Measurements from ENCODE around the gene IMPDH2.

The IMPDH2 gene

GRCh38 chr3:49028673-49029562 lies at the start of gene IMPDH2:
Gene IMPDH2 (minus strand): TSS chr3:49029398. CDS start chr3:49029350, 48 bp downstream.
- DNase-seq = peak; percentile 97

GRCh38 chr3:49076646-49077045 lies 47.4 kb upstream of the IMPDH2 start:
- no peak for DNase-seq

- DNase-seq = no peak
Measured at GRCh38 chr3:49076116-49076515, 46.9 kb upstream of the IMPDH2 start.

DNA sequence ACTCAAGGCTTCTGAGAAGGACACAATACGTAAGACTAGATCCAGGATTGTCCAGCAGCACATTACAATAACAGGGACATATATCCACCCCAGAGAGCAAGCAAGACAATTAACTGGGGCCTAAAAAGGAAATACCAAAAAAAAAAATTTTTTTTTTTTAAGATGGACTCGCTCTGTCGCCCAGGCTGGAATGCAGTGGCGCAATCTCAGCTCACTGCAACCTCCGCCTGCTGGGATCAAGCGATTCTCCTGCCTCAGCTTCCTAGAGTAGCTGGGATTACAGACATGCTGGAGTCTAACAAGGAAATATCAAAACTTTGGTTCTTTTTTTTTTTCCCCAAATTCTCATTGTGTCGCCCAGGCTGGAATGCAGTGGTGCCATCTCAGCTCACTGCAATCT lies 28.8 kb upstream of the IMPDH2 start:
- DNase-seq = no peak

- DNase-seq = no peak
Measured at GRCh38 chr3:49057268-49057667, 28.1 kb upstream of the IMPDH2 start.

DNA sequence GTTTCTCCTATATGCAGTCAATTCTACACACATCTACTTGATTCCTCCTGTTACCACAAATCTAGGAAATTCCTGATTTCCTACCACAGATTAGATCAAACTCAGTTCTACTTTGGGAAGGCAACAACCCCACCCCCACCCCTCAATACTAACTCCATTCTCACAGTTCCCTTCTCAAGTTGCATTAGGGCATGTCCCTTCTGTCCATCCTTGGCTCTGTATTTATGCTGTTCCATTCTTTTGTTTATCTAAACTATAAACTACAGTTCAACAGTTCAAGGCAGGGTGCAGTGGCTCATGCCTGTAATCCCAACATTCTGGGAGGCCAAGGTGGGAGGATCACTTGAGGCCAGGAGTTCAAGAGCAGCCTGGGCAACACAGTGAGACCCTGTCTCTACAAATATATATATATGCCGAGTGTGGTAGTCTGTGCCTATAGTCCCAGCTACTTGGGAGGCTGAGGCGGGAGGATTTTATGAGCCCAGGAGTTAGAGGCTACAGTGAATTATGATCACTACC lies 25.2 kb upstream of the IMPDH2 start:
- no peak for DNase-seq

GRCh38 chr3:49053543-49053942 lies 24.3 kb upstream of the IMPDH2 start:
- DNase-seq = no peak

DNA sequence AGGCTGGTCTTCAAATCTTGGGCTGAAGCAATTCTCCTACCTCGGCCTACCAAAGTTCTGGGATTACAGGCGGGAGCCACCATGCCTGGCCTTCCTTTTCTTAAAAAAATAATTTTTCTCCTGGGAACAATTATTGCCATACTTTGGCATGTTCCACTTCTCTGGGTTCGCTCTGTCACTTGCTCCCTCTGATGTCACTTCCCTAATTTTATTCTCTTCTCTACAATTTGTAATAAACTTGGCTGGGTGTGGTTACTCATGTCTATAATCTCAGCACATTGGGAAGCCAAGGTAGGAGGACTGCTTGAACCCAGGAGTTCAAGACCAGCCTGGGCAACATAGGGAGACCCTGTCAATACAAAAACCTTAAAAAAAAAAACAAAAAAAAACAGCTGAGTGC lies 6.1 kb upstream of the IMPDH2 start:
- peak; percentile 83 for DNase-seq

- no peak for DNase-seq
Measured at GRCh38 chr3:49034650-49035049, 5.5 kb upstream of the IMPDH2 start.

DNA sequence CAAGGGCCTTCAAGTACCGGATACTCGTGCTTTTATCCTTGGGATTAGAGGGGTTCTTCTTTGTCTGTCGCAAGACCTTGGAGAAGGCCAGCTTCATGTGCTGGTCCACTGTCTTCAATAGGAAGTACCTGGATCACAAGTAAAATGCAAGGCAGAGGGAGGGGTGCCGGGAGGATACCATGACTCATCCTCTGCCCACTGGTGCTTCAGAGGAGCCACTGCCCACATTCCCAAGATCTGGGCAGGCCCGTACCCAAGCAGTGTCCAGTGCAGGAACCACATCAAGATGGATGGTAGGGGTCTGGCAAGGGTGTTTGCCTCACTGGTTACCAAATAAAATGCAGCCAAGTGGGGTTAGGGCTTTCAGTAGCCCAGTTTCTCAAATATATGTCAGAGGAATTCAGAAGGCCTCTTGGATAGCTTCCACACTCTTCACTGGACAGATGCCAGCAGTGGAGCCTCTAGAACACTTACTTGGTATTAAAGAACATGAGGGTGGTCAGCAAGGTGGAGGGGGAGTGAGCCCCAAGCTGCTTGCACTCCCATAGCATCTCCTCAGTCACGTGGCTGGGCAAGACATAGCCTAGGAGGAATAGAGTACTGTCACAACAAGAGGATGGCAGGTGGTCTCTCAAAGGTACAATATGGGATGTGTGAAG lies 3.6 kb upstream of the IMPDH2 start:
- DNase-seq = no peak

- no peak for DNase-seq
Measured at GRCh38 chr3:49030321-49030720, 1.1 kb upstream of the IMPDH2 start.

GRCh38 chr3:49029563-49029884 lies 326 bp upstream of the IMPDH2 start:
- DNase-seq = no peak

GRCh38 chr3:49028298-49028672 lies 913 bp downstream of the IMPDH2 start:
- DNase-seq = no peak

DNA sequence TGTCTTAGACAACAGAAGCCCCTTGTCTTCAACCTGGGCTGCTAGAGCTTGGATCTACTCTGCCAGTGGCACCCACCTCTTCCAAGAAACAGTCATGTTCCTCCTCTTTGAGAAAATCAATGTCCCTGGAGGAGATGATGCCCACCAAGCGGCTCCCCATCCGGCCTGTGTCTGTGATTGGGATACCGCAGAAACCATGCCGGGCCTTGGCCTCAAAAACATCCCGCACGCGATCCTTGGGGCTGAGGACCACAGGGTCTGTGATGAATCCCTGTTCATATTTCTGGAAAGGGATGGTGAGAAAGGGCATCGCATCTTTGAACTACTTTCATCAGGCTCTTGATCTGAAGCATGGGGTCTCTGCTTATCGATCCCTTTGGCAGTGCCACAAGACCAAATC lies 1.6 kb downstream of the IMPDH2 start:
- DNase-seq = no peak

- no peak for DNase-seq
Measured at GRCh38 chr3:49026536-49026935, 2.7 kb downstream of the IMPDH2 start.

DNA sequence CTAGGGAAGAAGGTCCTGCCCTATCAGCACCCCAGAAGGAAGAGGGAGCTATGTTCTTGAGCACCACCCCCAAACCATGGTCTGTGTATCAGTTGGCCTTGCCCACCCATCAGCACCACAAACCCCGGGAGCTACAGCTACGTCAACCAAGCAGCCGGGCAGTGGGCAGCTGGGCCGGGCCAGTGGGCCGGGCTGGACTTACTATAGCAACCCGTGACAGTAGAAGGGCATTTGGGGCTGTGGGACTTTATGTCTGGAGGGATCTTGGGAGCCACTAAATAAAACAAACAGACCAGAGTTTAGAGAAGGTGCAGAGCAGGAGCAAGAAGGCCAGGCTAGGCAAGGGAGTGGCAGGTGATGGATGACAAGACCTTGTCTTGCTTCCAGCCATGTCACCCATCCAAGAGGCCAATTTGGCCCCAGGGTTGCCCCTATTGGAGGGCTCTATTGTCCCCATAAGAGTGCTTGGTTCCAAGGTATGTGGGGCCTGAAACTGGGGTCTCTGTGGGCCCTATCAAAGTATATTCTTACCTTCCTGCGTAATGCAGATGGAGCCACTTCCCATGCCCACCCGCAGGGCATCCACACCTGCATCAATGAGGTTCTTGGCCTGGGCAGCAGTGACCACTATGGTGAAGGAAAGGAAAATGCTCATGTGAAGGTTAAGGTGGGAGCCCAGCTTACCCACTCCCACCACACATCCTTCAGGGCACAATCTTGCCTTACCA lies 3.2 kb downstream of the IMPDH2 start:
- DNase-seq = no peak

DNA sequence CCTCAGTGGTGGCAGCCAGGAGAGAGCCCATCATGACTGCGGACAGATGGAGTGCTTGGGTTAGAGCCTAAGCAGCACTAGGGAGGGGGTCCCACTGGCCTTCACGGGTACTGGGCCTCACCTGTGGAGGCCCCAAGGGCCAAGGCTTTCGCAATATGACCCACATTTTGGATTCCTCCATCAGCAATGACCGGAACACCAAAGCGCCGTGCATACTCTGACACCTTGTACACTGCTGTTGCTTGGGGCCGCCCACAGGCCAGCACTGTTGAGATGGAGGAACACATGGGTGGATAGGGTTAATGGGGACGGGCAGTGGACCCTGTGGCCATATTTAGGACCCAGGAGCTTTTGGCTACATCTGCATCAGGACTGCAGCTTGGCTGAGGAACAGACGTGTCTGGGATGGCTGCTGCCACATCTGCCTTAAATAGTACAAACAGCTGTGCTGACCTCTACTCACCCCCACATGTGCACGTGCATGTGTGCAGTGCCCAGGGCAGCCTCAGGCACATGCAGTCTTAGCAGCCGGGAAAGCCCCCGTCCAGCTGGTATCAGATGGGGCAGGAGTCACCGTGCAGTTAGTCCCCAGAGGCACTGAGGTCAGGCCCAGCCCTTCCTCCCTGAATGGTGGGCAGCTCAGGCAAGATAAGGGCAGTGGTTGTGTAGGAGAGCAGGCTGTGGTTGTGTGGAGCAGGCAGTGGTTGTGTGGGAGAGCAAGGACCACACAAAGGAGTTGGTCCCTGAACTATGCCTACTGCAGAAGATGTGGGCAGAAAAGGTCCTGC lies 4.0 kb downstream of the IMPDH2 start:
- no peak for DNase-seq

DNA sequence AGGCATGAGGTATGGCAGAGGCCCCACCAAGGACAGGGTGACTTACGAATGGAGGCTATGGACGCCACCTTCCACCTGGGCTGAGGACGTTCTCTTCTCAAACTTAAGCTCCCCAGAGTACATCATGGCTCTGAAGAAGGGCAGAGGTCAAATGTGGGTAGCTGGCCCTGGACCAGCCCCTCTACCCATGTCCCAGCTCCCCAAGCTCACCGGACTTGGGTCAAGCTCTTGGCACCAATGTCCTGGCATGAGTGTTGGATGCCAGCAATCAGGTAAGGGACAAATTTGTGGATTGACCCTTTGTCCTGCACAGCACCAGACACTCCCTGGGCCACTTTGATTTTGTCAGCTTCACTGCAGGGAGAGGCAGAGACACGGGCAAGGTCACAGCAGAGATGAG lies 4.7 kb downstream of the IMPDH2 start:
- no peak for DNase-seq

DNA sequence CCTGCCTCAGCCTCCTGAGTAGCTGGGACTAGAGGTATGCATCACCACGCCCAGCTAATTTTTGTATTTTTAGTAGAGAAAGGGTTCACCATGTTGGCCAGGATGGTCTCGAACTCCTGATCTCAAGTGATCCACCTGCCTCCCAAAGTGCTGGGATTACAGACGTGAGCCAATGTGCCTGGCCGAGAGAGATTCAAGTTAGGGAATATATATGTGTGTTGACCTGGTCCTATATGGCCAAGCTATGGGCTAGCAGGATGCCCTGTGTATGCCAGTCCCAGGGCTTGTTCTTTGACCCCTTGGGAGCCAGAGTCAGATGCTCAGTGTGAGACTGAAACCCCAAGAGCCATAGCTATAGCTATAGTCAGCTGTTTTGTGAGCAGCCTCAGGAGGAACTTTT lies 5.4 kb downstream of the IMPDH2 start:
- DNase-seq = no peak

GRCh38 chr3:49022688-49023171 lies 6.5 kb downstream of the IMPDH2 start:
- no peak for DNase-seq

DNA sequence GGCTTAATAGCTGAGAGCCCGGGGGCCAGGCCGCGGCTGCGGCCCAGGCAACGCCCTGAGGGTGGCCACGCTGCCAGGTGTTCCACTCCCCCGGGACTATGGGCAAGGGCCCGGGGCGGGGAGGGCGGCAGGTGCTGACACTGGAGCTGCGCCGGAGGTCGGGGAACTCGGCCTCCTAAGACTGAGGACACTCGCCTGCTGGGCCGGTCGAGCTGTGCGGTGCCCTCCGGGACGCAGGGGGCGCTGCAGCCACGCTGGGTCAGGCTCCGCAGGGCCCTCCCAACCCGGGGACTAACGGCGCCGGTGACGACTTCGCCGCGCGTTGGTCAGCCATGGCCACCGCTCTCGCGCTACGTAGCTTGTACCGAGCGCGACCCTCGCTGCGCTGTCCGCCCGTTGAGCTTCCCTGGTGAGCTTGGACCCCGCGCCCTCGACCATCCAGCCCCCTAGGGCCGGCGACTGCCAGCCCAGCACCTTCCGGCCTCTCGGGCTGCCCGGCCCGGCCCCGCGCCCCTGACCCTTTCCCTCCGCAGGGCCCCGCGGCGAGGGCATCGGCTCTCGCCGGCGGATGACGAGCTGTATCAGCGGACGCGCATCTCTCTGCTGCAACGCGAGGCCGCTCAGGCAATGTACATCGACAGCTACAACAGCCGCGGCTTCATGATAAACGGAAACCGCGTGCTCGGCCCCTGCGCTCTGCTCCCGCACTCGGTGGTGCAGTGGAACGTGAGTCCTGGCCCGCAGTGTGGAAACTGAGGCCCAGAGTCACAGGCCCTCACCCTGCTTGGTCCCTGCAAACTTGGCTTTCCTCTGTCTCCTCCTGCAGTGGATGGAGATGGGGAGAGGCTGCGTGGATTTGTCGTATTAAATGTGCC lies 7.1 kb downstream of the IMPDH2 start, which contains the start of gene NDUFAF3:
TSS of gene NDUFAF3 (plus strand) at position 309 of the 875 bp plus-strand sequence. CDS start at position 333, 24 bp downstream.
- peak; percentile 92 for DNase-seq
